BLaER1 treated with 17β-estradiol and CSF1 and Interleukin-3, amounts not matched to agents 10 nM and 100 nM (cell line): Measurements from ENCODE around the gene TCP1.

Experiments
- H3K27ac ChIP-seq, 11 experiments: shearing (Covaris generic); formaldehyde crosslinking; 2 replicates each; pipeline ENCODE4 v1.8.1; 2022
- H3K27me3 ChIP-seq, 11 experiments: shearing (Covaris generic); formaldehyde crosslinking; 2 replicates each; pipeline ENCODE4 v1.8.1; 2022
- H3K36me3 ChIP-seq, 11 experiments: shearing (Covaris generic); formaldehyde crosslinking; 2 replicates each; pipeline ENCODE4 v1.8.1; 2022
- H3K4me1 ChIP-seq, 10 experiments: shearing (Covaris generic); formaldehyde crosslinking; 2 replicates each; pipeline ENCODE4 v1.8.1; 2022
- H3K4me2 ChIP-seq, 11 experiments: shearing (Covaris generic); formaldehyde crosslinking; 2 replicates each; pipeline ENCODE4 v1.8.1; 2022
- H3K4me3 ChIP-seq, 10 experiments: shearing (Covaris generic); formaldehyde crosslinking; 2 replicates each; pipeline ENCODE4 v1.8.1; 2022
- H3K9ac ChIP-seq, 11 experiments: shearing (Covaris generic); formaldehyde crosslinking; 2 replicates each; pipeline ENCODE4 v1.8.1; 2022
- H3K9me3 ChIP-seq, 11 experiments: shearing (Covaris generic); formaldehyde crosslinking; replicated peaks in 1 of 11; 2 replicates each; pipeline ENCODE4 v1.8.1; 2022
- H4K20me1 ChIP-seq, 11 experiments: shearing (Covaris generic); formaldehyde crosslinking; 2 replicates each; pipeline ENCODE4 v1.8.1; 2022
- Cebpa-rat ChIP-seq, 11 experiments: shearing (Covaris generic); IDR thresholded peaks; 2 replicates each; pipeline ENCODE4 v1.8.1; 2022

The TCP1 gene

GRCh38 chr6:159789377-159790148 is at the start of gene TCP1:
TSS of gene TCP1 (minus strand) at chr6:159789602. CDS start at chr6:159789468, 134 bp downstream.
- peak within 1 kb of the TSS; percentile 93 to 99 (median 96) for H3K9ac ChIP-seq
- TF ChIP-seq Cebpa-rat (IDR thresholded peaks at IDR 0.05): no peak
- H3K4me3 ChIP-seq: peak within 1 kb of the TSS; percentile 87 to 100 (median 98)
- peak within 1 kb of the TSS; percentile 83 to 95 (median 93) for H3K27ac ChIP-seq
- no peaks in the 10 kb centered on the region for H3K9me3 ChIP-seq
- no peaks in the 10 kb centered on the region for H3K27me3 ChIP-seq
- peaks cover 42 to 79% (median 55%) of the 10 kb centered on the region in 11 experiments; a peak in 21 of 22 replicates for H4K20me1 ChIP-seq
- peaks cover 60 to 73% (median 67%) of the 10 kb centered on the region in 11 experiments for H3K36me3 ChIP-seq
- H3K4me1 ChIP-seq: peaks cover 35 to 52% (median 45%) of the 10 kb centered on the region in 10 experiments
- H3K4me2 ChIP-seq: peak within 1 kb of the TSS; percentile 91 to 99 (median 96)

DNA sequence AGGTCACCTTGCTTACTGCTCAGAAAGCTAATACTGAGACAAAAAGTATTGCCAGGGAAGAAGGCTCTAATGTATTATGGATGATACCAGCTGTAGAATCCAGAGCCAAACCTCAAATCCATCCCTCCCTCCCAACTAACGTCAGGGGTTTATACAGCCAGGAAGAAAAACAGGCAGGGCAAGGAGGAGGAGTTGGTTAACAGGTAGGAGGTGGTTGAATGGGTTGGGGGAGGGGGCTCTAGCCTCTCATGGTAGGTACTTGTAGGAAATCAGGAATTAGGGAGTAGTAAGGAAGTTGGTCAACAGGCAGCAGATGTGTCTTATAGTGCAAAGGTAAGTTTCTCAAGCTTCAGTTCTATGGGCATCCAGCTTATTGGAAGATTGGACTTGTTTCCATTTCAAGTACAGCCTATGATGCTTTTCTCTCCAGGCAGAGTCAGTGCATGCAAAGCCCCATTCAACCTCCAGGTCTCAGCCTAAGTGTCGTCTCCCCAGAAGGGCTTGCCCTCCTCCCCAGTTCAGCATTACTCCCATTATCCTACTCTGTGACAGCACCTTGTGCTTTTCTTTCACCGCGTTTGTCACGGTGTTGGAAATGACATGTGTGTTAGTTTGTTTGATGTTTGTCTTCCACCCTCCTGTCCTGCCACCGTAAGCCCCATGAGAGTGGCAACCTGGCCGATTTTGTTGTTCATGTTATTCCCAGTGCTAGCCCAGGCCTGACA is 48.8 kb upstream of the TCP1 start:
- Histone ChIP-seq H3K4me1 (peaks cover 20 to 52% (median 39%) of the 10 kb centered on the region in 10 experiments), H3K27me3 (no peaks in the 10 kb centered on the region), H3K9ac (no peak overlapping the region), H4K20me1 (no peaks in the 10 kb centered on the region), H3K9me3 (no peaks in the 10 kb centered on the region), H3K4me3 (no peak overlapping the region), H3K27ac (no peak overlapping the region), H3K4me2 (peak overlapping the region in 3 of 11 experiments; percentile 85 to 98 (median 91); a peak in 5 of 22 replicates), H3K36me3 (no peaks in the 10 kb centered on the region)
- TF ChIP-seq Cebpa-rat (IDR thresholded peaks at IDR 0.05): no peak

GRCh38 chr6:159837511-159837910 is 48.1 kb upstream of the TCP1 start:
- peak overlapping the region in 1 of 10 experiments; percentile 54; a peak in 2 of 20 replicates for H3K4me3 ChIP-seq
- no peaks in the 10 kb centered on the region for H3K9me3 ChIP-seq
- TF ChIP-seq Cebpa-rat (IDR thresholded peaks at IDR 0.05): no peak
- peak overlapping the region in 1 of 11 experiments; percentile 65; a peak in 2 of 22 replicates for H3K9ac ChIP-seq
- no peaks in the 10 kb centered on the region for H3K36me3 ChIP-seq
- no peaks in the 10 kb centered on the region for H4K20me1 ChIP-seq
- H3K4me2 ChIP-seq: peak overlapping the region; percentile 79 to 98 (median 90)
- peak overlapping the region in 3 of 11 experiments; percentile 36 to 55 (median 50); a peak in 2 of 22 replicates for H3K27ac ChIP-seq
- H3K27me3 ChIP-seq: no peaks in the 10 kb centered on the region
- H3K4me1 ChIP-seq: peaks cover 26 to 58% (median 44%) of the 10 kb centered on the region in 10 experiments

GRCh38 chr6:159836718-159837490 is 47.5 kb upstream of the TCP1 start:
- Histone ChIP-seq H4K20me1 (no peaks in the 10 kb centered on the region), H3K4me1 (peaks cover 30 to 64% (median 50%) of the 10 kb centered on the region in 10 experiments), H3K9ac (peak overlapping the region in 8 of 11 experiments; percentile 22 to 65 (median 51); a peak in 13 of 22 replicates), H3K27me3 (no peaks in the 10 kb centered on the region), H3K4me3 (peak overlapping the region in 8 of 10 experiments; percentile 12 to 54 (median 30); a peak in 13 of 20 replicates), H3K36me3 (no peaks in the 10 kb centered on the region), H3K4me2 (peak overlapping the region; percentile 79 to 98 (median 90)), H3K9me3 (no peaks in the 10 kb centered on the region), H3K27ac (peak overlapping the region in 5 of 11 experiments; percentile 15 to 68 (median 57); a peak in 8 of 22 replicates)
- TF ChIP-seq Cebpa-rat (IDR thresholded peaks at IDR 0.05): no peak

- no peak for TF ChIP-seq Cebpa-rat (IDR thresholded peaks at IDR 0.05)
- Histone ChIP-seq H3K4me1 (peaks cover 58 to 93% (median 78%) of the 10 kb centered on the region in 10 experiments), H3K9me3 (no peaks in the 10 kb centered on the region), H3K9ac (no peak overlapping the region), H3K36me3 (no peaks in the 10 kb centered on the region), H4K20me1 (no peaks in the 10 kb centered on the region), H3K27me3 (no peaks in the 10 kb centered on the region), H3K4me2 (peak overlapping the region in 8 of 11 experiments; percentile 29 to 98 (median 65); a peak in 9 of 22 replicates), H3K27ac (no peak overlapping the region), H3K4me3 (no peak overlapping the region)
Observed at GRCh38 chr6:159833997-159834603, 44.7 kb upstream of the TCP1 start.

DNA sequence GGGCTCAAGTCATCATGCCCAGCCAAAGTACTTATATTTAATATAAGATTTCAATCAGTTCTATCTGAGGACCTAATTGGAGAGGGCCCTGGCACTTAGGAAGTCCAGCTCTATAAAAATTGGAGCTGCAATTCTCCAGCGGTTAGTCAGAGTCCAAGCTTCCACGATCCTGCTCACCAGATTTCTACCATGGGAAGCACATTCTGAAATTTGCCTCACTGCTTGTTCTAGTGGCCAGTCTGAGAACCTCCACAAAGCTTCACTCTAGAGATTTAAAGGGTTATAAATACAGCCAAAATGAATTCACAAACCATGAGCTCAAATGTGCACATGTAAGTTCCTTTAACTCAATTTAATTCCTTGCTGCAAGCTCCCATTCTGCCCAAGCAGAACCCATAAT is 44.2 kb upstream of the TCP1 start:
- Histone ChIP-seq H3K4me2 (peak overlapping the region; percentile 20 to 93 (median 41); a peak in 16 of 22 replicates), H3K4me1 (peaks cover 64 to 98% (median 83%) of the 10 kb centered on the region in 10 experiments), H3K36me3 (no peaks in the 10 kb centered on the region), H3K27ac (no peak overlapping the region), H3K9ac (no peak overlapping the region), H3K27me3 (no peaks in the 10 kb centered on the region), H3K9me3 (no peaks in the 10 kb centered on the region), H3K4me3 (no peak overlapping the region), H4K20me1 (no peaks in the 10 kb centered on the region)
- TF ChIP-seq Cebpa-rat (IDR thresholded peaks at IDR 0.05): no peak

DNA sequence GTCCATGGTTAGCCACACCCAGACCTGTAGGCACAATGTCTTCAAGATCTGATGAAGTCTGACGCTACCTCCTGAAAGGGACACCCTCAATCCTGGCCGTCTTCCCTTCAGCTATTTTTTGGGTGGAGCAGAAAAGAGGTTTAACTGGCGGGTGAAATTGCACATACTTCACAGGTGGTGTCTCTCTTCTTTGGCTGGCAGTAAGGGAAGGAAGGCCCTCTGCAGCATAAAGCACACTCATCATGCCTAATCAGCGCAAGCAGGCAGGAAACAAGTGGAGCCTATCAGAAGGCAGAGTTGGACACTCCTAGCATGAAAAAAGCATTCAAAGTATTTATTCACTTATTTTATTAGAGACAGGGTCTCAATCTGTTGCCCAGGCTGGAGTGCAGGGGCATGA is 43.5 kb upstream of the TCP1 start:
- H3K27me3 ChIP-seq: no peaks in the 10 kb centered on the region
- H3K36me3 ChIP-seq: no peaks in the 10 kb centered on the region
- H4K20me1 ChIP-seq: no peaks in the 10 kb centered on the region
- H3K4me3 ChIP-seq: no peak overlapping the region
- H3K9me3 ChIP-seq: peaks cover 0 to 3% (median 0%) of the 10 kb centered on the region in 11 experiments; a peak in 1 of 22 replicates
- H3K9ac ChIP-seq: no peak overlapping the region
- H3K27ac ChIP-seq: no peak overlapping the region
- TF ChIP-seq Cebpa-rat (IDR thresholded peaks at IDR 0.05): no peak
- H3K4me1 ChIP-seq: peaks cover 70 to 100% (median 89%) of the 10 kb centered on the region in 10 experiments
- peak overlapping the region; percentile 20 to 93 (median 41); a peak in 18 of 22 replicates for H3K4me2 ChIP-seq

- Histone ChIP-seq H3K36me3 (no peaks in the 10 kb centered on the region), H3K9ac (peak overlapping the region in 2 of 11 experiments; percentile 4 to 46; a peak in 1 of 22 replicates), H3K4me3 (no peak overlapping the region; a peak in 1 of 20 replicates), H3K9me3 (peaks cover 0 to 12% (median 0%) of the 10 kb centered on the region in 11 experiments; a peak in 3 of 22 replicates), H4K20me1 (no peaks in the 10 kb centered on the region), H3K27ac (no peak overlapping the region), H3K27me3 (no peaks in the 10 kb centered on the region), H3K4me2 (peak overlapping the region; percentile 87 to 99 (median 93)), H3K4me1 (peaks cover 63 to 99% (median 86%) of the 10 kb centered on the region in 10 experiments)
- TF ChIP-seq Cebpa-rat (IDR thresholded peaks at IDR 0.05): no peak
Observed at GRCh38 chr6:159831373-159831679, 41.9 kb upstream of the TCP1 start.
